Measurements from ENCODE around the gene MGST2.

MGST2 gene

DNA sequence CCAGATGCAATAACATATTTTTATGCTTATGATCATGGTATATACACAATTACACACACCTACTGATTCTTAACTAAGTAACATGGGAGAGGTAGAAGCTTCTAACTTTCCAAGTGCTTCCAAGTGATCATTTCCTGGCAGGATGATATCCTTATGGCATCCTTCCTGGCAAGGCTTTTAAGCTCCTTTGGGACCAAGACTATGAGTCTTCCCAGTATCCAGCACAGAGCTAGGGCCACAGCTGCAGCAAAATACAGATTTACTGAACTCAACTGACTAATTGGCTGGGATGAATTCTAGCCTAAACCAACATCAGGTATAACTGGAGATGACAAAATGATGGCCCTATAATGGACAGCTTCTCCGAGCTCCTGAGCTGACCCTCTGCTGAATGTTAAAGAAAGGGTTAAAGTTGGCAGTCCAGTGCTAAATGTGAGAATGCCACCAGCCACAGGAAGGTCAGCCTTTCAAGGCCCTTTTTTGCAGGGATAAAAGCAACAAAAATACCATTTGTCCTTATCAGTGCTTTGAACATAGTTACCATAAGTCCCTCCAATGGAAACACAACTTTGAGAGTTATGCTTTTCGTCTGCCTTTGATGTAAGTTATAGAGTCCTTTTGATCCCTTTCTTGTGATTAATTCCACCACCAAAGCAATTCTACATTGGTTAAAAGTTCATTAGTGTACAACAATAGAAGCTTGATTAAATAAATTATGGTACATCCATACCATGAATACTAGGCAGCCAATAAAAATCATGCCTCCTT lies 73.4 kb downstream of the MGST2 start:
- no peak for DNase-seq (ENCODE audit: low read depth in 2 of 2)

DNA sequence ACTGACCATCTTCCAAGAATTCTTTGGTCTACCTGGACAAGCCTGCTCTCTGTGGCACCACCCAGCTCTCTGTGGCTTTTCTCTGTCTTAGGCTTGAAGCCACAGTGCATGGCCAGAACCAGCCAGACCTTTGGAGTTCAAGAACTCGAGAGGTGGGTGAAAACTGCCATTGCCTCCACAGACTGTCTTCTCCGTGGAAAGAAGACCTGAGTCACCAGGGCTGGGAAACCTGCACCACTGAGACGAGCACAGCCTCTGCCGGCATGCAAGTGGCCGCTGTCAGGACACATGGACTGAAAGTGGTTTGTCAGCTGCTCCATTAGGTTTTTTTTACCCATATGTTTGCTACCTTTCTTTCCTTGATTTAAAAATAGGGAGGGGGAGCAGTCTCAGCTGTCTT lies 74.5 kb downstream of the MGST2 start:
- DNase-seq (ENCODE audit: low read depth in 2 of 2): no peak

DNA sequence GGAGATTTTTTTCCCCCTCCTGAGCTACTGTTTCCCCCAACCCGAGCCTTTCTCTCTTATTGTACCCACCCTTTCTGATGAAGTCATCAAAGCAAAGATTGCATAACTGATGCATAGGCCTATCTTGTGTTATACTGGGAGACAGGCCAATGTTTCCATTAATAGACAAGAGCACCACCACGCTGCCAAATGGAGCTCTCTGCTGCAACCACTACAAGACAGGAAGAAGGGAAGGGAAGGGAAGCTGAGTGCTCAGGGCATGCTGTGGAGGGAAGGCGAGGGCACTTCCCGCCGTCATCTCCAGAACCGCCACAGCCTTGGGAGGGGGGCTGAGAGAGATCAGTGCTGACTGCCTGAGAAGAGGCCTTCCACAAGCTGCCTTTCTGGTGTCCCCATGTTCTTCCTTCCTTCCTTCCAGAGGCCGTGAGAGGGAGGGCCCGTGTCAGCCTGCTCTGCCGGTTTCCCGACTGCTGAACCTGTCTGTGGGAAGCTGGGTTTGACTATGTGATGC lies 75.0 kb downstream of the MGST2 start:
- DNase-seq (ENCODE audit: low read depth in 2 of 2): no peak

DNA sequence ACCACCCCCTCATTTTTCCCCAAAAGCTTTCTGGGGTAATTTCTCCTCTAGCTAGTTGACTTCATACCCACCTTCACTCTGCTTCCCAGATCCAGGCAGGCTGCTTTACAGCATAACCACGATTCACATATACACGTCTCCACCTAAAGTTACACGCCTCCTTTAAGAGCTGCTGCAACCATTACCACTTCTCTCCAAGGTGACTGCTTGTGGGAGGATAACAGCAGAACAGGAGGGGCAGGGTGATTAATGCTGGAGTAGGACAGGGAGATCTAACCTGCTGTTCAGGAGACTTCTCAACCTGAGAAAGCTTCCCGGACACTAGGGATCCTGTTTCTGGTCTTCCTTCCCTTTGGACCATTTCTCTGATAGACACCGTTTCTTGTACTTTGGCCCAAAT lies 77.4 kb downstream of the MGST2 start:
- no peak for DNase-seq (ENCODE audit: low read depth in 2 of 2)

DNA sequence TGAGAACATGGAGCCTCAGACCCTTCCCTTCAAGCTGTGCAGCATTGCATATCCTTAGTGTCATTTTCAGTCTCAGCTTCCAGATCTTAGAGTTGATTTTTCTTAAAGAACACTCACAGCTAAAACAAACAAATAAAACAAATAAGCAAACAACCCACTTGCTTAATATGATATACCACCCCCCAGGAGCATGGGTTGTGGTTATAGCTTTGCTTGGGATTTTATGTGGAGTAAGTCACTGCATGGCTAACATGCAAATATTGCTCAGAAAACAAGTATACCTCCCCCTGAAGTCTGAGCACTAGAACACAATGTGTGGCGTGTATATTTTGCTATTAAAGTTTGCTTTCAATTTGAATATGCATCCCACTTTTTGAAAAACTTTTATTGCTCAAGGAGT lies 78.6 kb downstream of the MGST2 start:
- no peak for DNase-seq (ENCODE audit: low read depth in 2 of 2)

DNA sequence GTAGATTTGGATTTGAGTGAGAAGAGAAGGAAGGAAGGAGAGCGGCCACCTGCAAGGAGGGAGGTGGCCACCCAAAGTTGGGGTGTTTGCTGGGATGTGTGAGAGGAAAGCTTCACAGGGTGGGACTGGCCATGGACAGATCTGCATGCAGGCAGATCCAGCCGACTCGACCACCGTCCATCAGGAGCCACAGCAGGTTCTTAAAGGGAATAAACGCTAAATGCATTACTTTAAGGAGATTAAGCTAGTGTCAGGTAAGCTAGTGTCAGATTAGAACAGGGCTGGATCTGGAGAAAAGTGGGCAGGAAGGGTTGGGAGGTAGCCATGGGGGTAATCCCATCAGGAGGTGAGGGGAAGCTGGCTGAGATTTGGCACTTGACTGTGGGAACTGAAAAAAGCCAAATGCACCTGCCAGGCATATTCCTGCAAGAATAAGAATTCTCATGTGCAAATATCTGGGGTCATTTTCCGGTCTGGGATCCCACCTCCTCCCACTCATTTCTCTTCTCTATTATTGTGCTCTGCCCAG lies 79.6 kb downstream of the MGST2 start:
- DNase-seq (ENCODE audit: low read depth in 2 of 2): no peak

DNA sequence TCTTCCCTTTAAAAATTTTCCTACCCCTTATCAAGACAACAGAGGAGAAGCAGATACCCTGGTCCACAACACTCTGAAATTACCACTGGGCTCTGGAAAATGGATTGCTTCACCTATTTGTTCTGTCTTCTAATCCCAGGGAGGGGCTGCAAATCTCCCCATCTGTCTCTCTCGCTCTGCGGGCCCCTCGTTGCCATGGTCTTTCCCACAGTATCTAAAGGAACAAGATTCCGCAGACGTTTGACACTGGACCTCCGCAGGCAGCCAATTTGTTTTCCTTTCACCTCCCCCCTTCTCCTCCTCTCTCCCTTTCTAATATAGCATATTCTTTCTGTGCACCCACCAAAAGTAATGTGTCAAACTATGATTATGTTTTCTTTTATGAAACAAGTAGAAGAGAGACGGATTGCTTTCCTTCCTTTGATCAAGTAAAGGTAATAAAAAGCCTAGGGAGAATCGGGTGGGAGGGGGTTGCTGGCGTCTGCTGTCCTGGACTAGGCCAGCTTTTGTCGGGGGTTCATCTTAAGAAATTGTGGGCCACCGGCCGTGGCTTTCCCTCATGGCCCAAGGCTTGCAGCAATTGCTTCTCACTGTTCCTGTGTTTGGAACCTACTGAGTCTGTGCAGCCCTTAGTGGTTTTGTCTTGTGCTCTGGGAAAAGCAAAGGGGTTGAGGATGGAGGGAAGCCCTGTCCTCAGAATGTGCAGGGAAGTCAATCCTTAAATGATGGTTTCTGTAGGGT lies 81.0 kb downstream of the MGST2 start:
- DNase-seq (ENCODE audit: low read depth in 2 of 2): no peak

DNA sequence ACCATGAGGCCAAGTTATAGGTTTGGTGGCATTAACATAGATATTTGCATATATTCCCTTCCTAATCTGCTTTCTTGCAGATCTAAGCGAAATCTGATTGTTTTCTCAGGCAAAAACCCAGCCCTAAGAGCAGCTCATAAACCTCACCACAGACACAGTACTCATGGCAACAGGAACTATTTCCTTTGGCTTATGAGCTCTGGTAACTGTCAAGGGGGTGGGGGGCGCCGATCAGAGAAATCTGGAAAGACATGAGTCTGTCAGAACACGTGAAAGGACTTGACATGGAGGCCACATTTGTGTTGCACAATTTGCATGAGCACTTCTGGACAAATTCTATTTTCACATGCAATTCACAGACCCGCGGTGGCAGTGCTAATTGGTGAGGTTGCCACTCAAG lies 83.7 kb downstream of the MGST2 start:
- no peak for DNase-seq (ENCODE audit: low read depth in 2 of 2)

DNA sequence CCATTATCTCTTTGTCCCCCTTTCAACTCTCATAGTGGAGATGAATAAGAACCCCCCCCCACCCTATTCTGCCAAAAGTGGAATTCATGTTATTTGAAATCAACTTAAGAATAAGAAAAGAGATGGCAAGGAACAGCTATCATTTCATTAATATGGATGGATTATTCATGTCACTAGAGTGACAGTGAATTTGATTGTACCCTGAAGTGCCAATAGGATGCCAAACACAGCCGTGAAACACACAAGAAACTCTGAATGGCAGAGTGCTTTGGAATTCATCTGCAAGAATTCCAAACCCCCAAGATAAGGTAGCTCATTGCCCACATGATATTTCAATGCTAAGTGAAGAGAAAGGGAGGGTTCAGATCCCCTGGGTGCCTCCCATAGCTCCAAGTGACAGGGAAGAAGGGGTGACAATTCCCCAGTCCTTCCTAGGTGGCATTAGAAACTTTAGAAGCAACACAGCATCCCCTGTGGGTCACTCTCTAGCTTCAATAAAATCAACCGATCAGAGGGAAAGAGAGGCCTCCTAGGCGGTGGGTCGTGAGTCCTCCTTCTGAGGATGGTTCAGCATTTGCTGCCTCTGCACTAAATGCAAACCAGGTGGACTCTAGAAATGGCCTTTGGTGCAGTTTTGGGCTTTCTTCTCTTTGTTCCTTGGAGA lies 84.3 kb downstream of the MGST2 start:
- DNase-seq (ENCODE audit: low read depth in 2 of 2): no peak

DNA sequence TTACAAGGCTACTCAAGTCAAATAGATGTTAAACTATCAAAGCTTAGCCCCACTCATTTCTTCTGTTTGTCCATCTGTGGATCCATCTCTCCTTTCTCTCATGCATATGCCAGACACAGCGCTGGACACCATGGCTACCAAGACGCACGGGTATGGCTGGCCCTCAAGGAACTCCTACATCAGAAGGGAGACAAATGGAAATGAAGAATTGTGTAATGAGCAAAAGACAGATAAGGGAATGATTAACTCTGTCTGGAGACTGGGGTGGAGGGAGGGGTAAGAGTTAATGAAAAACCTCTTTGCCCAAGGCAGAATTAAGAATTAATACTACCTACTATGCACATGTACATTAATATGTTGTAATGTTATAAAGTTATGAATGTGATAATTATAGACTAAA lies 88.1 kb downstream of the MGST2 start:
- no peak for DNase-seq (ENCODE audit: low read depth in 2 of 2)
